ENCODE data around the gene PTOV1. TPM values are rescaled to one million over a fixed set of nuclear protein-coding genes. Genes with fewer than 3 reads are reported as not detected.

Gene PTOV1
- total RNA-seq, 1 donor from 2014 or later: 127 TPM

DNA sequence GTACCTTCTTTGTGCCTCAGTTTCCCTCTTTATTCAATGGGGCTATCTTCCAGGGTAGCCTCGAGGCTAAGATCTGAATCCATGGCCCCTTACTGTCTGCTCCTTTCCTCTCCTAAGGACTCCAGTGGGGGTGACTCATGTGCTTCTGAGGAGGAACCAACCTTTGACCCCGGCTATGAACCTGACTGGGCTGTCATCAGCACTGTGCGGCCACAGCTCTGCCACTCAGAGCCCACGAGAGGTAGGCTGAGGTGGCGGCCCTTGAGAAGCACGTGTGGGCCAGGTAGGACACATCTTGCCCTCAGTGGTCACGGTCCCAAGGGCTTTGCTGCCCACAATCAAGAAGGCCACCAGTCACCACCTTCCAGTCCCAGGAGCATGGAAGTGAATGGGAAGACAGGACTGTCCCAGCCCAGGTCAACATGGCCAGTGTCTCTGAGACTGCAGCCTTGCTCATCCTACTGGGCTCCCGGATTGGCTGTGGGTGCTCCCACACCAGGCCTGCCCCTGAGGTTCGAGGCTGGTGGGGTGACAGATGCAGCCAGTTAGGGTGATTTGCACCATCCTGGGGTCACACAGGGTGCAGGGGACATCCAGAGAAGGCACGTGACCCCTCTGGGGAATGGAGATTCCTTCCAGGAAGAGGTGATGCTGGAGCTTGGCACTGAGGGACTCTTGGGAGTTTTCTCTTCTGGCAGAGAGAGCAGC is 29.4 kb downstream of the PTOV1 start:
- intact Hi-C loops (cut with micrococcal nuclease): no loop called here
- DNase-seq (no peak), ATAC-seq (no peak)

DNA sequence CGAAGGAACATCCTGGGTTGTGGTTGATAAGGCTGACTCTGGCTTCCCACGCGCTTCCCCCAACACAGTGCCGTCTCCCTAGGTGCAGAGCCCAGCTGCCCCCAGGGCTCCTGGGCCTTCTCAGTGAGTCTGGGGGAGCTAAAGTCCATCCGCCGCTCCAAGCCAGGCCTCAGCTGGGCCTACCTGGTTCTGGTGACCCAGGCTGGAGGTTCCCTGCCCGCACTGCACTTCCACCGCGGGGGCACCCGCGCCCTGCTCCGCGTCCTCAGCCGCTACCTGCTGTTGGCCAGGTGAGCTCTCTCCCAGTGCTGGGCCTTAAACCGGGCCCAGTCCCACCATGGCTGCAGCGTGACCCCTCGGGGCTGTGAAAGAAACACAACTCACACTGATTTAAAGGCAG is 30.2 kb downstream of the PTOV1 start:
- intact Hi-C loops (cut with micrococcal nuclease): no loop called here
- ATAC-seq: no peak
- DNase-seq: no peak

DNA sequence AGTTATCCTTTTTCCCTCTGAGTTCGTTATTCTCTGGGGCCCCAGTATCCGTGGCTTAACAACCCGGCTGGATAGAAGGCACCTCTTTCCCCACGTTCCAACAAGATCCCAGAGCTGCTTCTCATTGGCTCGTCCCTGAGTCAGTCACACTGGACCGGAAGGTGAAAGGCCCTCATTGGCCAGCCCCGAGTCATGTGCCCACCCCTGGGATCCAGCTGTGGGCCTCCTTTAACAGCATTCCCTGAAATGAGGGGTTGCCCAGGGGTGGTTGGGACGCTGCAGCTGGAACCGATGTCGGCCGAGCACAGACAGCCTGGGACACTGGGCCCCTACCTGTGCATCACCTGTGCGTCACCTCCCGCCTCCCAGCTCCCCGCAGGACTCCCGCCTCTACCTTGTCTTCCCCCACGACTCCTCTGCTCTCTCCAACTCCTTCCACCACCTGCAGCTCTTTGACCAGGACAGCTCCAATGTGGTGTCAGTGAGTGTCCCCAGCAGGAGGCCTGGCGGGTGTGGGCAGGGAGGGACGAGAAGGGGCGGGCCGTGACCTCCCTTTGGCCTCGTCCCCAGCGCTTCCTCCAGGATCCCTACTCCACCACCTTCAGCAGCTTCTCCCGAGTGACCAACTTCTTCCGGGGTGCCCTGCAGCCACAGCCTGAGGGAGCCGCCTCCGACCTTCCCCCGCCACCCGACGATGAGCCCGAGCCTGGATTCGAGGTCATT is 30.9 kb downstream of the PTOV1 start:
- intact Hi-C loops (cut with micrococcal nuclease): no loop called here
- no peak for DNase-seq
- no peak for ATAC-seq

DNA sequence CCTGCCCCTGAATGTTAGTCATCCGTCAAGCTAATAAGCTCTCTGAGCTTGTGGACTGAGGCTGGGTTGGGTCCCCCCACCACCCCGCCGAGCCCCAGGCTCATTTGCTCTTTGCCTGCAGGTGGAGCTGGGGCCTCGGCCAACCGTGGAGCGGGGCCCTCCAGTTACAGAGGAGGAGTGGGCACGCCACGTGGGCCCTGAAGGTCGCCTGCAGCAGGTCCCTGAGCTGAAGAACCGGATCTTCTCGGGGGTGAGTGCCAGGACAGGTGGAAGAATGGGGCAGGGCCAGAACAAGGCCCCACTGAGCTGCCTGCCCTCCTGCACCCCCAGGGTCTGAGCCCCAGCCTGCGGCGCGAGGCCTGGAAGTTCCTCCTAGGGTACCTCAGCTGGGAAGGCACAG is 31.7 kb downstream of the PTOV1 start:
- DNase-seq: no peak
- intact Hi-C loops (cut with micrococcal nuclease): no loop called here
- ATAC-seq: no peak

DNA sequence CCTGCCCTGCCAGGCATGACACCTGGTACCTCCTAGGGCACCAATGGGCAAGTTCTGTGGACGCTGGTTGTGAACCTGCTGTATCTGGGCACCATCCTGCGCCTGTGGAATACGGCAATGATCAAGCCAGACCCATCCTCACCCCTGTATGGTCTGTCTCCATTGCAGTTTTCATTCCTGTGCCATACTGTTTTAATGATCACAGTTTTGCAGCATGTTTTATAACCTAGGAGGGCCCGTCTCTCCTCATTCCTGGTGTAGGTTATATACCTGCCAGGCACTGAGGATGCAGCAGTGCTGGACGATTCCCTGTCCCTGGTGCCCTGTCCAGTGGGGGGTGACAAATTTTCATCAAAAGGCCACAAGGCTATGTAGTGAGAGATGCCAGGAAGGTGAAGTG is 32.1 kb downstream of the PTOV1 start:
- DNase-seq: no peak
- no peak for ATAC-seq
- intact Hi-C loops (cut with micrococcal nuclease): no loop called here

DNA sequence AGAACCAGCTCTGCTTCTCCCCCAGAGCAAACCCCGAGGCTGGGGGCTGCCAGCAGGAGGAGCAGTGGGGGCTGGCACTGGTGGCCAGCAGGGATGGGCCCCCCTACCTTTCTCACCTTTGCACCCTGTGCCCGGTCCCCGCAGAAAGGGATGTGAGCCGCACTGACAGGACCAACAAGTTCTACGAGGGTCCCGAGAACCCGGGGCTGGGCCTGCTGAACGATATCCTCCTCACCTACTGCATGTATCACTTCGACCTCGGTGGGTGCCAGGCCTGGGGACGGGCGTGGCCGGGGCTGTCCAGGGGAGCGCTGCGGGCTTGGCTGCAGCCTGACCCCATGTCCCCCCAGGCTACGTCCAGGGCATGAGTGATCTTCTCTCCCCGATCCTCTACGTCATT is 33.1 kb downstream of the PTOV1 start:
- intact Hi-C loops (cut with micrococcal nuclease): no loop called here
- DNase-seq: no peak
- ATAC-seq: no peak

DNA sequence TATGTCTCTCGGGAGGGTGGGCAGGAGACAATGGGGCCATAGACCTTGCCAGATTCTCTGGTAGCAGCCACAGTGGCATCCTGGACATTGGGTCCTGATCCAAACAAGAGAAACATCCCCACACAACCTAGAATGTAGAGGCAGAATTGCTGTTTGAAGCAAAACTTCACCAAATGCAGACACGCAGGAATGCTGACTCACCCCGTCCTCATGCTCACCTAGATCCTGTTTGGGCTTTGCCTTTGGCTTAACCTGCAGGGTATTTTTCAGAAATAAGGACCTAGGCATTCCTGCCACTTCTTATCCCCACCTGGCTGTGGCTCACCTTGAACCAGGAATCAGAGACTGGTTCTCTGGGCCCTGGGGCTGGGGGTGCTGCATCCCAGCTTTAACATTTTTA is 33.8 kb downstream of the PTOV1 start:
- intact Hi-C loops (cut with micrococcal nuclease): no loop called here
- DNase-seq: no peak
- no peak for ATAC-seq

DNA sequence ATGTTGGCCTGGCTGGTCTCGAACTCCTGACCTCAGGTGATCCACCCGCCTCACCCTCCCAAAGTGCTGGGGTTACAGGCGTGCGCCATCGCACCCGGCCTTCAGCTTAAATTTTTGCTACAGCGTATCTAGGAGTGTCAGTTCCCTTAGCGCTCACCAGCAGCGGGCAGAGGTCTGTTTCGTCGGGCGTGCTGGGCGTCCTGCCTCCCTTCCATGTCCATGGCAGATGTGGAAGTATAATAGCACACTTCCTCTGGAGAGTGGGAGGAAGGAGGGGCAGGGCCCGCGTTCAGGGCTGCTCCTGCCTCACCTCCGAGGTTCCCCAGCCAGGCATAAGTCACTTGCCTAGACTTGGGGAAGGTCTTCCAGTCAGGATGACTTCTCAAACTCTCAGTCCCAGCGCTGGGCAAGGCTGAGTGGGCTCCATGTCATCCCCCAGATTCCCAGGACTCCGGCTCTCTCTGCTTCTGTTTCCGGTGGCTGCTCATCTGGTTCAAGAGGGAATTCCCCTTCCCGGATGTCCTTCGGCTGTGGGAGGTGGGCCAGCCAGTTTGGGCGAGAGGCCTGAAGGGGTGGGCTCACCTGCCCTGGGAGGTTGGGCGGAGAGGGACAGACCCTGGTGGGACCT is 36.2 kb downstream of the PTOV1 start:
- ATAC-seq: no peak
- intact Hi-C loops (cut with micrococcal nuclease): no loop called here
- no peak for DNase-seq

DNA sequence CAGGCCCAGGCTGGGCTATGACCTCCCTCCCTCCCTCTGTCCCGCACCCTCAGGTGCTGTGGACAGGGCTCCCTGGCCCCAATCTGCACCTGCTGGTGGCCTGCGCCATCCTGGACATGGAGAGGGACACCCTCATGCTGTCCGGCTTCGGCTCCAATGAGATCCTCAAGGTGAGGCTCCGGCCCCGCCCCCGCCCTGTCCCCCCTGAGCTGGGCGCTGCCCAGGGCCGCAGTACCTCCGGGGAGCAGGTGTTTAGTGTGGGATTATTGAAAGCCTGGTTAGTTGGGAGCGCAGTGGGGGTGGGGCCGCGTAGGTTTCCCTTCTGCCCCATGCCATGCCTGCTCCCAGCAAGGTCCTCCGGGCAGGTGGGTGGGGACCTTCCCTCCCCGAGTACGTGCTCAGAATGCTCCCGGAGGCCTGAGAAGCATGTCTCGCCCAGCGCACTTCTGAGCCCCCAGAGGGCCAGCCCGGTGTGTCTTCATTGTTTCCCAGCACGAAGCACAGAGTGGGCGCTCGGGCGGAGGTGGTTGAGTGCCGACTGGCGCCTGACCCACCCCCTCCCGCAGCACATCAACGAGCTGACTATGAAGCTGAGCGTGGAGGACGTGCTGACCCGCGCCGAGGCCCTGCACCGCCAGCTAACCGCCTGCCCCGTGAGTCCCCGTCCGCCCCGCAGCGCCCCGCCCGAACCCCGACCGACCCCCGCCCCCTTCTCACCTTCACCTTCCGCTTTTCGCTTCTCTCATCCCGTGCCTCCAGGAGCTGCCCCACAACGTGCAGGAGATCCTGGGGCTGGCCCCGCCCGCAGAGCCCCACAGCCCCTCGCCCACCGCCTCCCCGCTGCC is 36.9 kb downstream of the PTOV1 start:
- intact Hi-C loops (cut with micrococcal nuclease): no loop called here
- DNase-seq: no peak
- ATAC-seq: no peak

DNA sequence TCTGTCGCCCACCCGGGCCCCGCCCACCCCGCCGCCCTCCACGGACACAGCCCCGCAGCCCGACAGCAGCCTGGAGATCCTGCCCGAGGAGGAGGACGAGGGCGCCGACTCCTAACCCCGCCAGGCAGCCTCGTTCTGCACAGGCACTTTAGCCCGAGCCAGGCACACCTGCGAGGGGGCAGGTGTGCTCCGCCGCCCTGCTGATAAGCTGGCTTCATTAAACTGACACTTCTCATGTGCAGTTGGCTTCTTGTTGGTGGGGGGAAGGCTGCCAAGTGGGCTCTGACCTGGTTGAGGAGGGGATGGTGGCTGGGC is 37.5 kb downstream of the PTOV1 start:
- DNase-seq (no peak), ATAC-seq (no peak)
- intact Hi-C loops (cut with micrococcal nuclease): no loop called here

DNA sequence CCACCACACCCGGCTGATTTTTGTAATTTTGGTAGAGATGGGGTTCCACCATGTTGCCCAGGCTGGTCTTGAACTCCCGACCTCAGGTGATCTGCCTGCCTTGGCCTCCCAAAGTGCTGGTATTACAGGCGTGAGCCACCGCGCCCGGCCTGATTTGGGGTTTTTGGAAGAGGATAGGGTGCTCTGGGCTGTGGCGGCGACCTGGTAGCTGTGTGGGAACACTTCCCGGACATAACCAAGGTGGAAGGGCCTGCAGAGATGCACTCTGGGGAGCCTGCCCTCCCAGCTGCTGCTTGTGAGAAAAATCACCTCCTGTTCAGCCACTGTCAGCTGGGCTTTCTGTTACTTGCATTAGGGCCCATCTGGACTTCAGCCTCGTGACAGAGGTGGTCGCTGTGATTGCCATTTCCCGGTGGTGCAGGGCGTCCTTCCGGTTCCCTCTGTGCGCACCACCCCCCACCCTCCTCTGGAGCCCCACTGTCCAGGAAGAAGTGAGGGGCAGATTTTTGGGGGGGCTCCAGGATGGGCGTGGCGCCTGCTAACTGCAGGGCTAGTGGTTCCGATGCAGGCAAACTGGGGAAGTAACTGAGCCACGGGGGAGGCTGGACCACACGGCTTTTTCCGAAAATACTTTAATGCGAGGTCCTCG is 38.2 kb downstream of the PTOV1 start:
- ATAC-seq (no peak), DNase-seq (no peak)
- intact Hi-C loops (cut with micrococcal nuclease): no loop called here

DNA sequence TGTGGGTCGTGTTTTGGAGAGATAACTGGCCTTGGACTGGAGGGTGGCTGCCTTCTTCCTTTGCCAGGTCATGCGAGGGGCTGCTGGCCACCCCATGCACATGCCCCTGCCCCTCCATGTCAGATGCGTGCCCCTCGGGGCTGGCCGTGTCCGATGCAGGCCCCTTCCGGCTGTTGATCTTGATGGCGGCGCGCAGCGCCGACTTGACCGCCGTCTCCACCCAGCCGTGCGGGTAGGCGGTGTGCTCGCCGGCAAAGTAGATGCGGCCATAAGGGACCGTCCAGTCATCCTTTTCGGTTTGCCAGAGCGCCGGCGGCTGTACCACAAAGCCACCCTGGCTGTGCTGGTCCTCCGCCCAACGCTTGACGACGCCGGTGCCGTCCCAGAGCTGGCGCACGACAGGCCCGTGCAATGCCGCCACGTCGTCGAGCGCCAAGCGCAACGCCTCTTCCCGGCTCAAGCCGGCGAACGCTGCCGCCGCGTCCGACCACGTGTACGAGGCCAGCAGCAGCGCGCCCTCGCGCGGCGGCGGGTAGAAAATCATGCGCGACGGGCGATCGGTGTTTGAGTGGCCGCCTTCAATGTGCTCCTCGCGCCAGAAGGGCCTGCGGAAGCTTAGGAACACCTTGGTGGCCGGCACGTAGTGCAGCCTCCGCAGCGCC is 38.9 kb downstream of the PTOV1 start:
- ATAC-seq (peak; percentile 74), DNase-seq (peak; percentile 83)
- intact Hi-C loops (cut with micrococcal nuclease): no loop called here

DNA sequence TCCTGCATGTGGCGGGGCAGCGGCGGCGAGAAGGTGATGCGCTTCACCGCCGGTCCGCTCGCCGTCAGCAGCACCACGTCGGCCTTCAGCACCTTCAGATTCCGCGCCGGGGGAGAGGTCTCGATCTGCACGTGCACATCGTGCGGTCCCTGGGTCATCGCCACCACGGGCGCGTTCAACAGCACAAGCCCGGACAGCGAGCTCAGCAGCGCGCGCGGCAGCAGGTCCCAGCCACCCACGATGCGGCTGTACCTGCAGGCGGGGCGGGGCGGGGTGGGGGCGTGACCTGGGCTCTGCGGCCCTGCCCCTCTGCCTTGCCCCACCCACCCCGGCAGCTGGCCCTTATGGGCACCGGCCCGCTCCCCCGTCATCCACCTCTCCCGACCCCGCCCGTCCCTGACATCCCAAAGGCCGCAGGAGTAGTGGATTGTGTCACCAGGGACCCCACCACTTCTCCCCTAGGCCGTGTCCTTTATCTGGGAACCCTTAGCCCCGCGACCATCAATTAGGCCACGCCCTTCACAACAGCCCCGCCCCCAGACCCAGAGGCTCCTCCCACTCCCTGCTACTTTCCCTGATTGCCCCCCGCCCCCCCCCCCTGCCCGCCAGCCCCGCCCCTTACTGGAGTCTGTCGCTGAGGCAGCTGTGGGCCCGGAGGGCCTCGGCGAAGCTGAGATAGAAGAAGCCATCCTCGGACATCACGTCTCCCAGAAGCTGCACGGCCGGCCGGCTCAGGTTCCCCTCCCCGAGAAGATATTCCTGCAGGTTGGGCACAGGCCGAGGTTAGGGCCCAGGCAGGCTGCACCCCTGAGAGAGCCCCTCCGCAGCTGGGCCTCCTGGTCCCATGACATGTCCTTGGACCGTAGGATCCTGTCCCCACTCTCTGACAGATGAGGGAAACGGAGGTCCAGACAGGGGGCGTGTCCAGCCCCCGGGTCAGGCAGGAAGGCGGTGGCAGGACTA is 39.7 kb downstream of the PTOV1 start:
- intact Hi-C loops (cut with micrococcal nuclease): no loop called here
- ATAC-seq (peak; percentile 31), DNase-seq (no peak)

DNA sequence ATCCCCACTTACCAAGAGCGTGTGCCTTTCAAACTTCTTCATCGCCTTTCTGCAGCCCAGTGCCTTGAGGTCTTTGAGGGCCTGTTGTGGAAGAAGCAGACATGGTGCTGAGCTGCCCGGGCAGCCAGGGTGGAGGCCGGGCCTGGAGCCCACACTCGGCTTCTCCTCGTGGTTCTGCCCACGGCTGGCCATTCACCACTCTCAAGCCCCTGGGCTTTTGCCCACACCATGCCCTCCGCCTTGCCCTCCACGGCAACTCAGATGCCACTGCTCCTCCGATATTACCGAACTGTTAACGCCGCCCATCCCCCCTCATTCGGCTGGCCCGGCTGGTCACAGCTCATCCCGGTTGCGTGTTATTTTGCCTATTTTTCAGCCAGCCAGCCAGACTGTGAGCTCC is 40.4 kb downstream of the PTOV1 start:
- no peak for ATAC-seq
- intact Hi-C loops (cut with micrococcal nuclease): no loop called here
- DNase-seq: no peak

DNA sequence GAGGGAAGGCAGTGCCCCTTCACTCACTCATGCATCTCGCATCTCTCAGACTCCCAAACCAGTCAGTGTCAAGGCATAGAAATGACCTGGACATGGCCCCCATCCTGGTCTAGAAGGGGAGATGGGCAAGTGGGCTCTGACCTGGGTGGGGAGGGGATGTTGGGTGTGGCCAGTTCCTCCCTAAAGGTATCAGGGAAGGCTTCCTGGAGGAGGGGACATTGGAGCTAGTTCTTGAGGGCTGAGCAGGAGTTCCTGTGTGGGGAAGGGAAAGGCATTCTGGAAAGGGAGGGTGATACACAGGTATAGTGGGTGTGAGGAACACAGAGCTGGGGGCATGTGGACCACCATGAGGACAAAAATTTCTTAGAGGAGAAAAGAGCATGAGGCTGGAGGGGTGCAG is 41.8 kb downstream of the PTOV1 start:
- no peak for ATAC-seq
- DNase-seq: no peak
- intact Hi-C loops (cut with micrococcal nuclease): no loop called here

DNA sequence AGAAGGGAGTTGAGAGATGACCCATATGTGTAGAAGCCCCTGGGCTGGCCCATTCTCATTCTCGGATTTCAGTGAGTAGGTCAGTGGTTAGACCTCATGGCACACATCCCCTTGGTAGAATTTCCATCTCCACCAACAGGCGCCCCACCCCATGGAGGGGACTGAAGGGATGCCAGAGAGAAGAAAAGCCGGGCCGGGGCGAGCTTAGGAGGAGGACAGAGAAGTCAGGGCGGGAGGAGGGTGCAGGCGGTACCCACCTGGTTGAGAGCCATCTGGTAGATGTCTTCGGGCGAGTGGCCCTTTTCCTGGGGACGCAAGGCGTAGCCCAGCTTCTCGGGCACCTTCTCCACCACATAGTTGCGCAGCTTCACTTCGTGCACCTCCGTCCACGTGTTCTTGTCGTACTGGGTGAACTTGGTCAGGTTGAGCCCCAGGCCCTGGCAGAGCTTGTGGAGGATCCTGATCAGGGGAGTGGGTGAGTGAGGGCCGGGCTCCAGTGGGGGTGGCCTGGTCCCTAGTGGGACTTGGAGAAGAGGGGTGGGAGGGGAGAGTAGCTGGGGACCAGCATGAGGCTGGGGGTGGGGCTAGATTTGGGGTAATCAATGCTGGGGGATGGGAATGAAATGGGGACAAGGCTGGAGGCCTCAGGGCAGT is 43.2 kb downstream of the PTOV1 start:
- intact Hi-C loops (cut with micrococcal nuclease): no loop called here
- no peak for DNase-seq

DNA sequence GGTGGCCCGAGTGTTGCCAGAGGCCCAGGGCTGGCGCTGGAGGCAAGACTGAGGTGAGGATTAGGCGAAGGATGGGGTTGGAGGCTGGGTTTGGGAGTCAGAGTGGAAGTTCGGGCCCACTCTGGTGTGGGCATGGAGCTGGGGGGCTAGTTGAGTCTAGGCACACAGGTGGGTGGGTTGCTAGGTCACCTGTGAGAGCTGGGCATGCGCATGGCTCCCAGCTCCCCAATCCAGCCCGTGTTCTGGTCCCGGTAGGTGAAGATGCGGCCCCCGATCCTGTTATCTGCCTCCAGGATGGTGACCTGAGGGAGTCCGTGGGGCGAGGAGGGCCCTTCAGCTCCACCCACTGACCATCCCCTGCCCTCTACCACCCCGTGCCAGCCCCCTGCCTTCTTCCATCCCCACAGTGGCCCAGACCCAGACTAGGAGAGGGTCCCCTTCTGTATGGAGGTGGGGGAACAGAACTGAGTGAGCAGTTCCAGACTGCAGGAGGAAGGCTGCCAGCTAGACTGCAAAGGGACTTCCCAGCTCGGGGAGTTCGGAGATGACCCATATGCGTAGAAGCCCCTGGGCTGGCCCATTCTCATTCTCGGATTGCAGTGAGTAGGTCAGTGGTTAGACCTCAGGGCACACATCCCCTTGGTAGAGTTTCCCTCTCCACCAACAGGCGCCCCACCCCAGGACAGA is 44.1 kb downstream of the PTOV1 start:
- intact Hi-C loops (cut with micrococcal nuclease): no loop called here
- no peak for DNase-seq
- ATAC-seq: no peak

More for the DNA sequence above, 43.2 kb downstream of the PTOV1 start:
- ATAC-seq: no peak
